ENCODE measurements around the gene MATK.

Gene MATK

DNA sequence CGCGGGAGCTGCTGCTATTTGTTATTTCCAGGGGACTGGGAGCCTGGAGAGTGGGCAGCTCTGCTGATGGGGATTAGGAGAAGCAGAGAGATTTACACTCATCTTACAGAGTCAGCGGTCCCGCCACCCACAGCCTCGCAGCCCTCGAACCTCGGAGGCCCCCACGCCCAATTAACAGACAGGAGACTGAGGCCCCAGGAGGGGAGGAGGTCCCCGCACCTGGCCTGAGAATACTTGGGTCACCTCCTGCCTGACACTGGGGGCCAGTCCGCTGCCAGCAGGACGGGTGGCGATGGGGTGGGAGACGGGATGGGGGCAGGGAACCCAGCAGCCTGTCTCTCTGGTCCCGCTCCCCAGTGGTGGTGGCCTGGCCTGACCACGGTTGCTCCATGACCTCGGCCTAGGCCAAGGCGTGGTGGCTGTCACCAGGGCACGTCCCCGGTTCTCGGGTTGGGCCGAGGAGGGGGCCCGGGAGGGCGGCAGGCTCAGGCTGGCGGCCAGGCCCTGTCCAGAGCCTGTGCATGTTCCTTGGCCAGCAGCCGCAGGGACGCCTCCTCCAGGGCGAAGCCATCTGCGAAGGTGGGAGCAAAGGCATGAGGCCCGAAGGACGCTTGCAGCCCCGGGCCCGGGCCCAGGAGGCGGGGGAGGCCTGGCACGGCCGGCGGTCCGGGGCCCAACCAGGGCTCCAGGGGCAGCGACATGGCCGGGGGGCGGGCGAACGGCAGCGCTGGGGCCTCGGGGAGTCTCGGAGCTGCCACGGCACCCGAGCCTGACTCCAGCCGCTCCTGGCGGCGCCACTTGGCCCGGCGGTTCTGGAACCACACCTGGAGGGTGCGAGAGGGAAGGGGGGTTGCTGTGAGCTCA is 15.8 kb downstream of the MATK start:
- no peak overlapping the region for H2BK5ac ChIP-seq (ENCODE audit: low read depth, low read length, poor library complexity)
- H2BK120ac ChIP-seq (ENCODE audit: insufficient read depth, low read length, poor library complexity) = no peak overlapping the region
- H3K14ac ChIP-seq (ENCODE audit: low read length) = no peak overlapping the region
- no peaks in the 10 kb centered on the region for H3K79me1 ChIP-seq (ENCODE audit: low read length)
- no peak overlapping the region for H3K4me3 ChIP-seq (ENCODE audit: low read depth, low read length)
- H3K27ac ChIP-seq (ENCODE audit: low read depth, low read length) = no peak overlapping the region
- H3K36me3 ChIP-seq (ENCODE audit: control insufficient read depth in 1 of 2, insufficient read depth in 2 of 2, low read length in 2 of 2) = peaks cover 16 to 19% of the 10 kb centered on the region in 2 experiments
- no peaks in the 10 kb centered on the region for H3K4me1 ChIP-seq (ENCODE audit: control insufficient read depth in 1 of 2, insufficient read depth in 2 of 2, low read length in 2 of 2)
- H3K79me2 ChIP-seq (ENCODE audit: control insufficient read depth, insufficient read depth, low read length, poor library complexity) = no peaks in the 10 kb centered on the region
- no peak overlapping the region for H2AK5ac ChIP-seq (ENCODE audit: low read length)
- H3K4ac ChIP-seq (ENCODE audit: low read depth, low read length) = no peak overlapping the region
- no peak overlapping the region for H4K8ac ChIP-seq (ENCODE audit: low read depth, low read length)
- no peak overlapping the region for H4K12ac ChIP-seq (ENCODE audit: low read depth, low read length)
- H2BK12ac ChIP-seq (ENCODE audit: low read length) = no peak overlapping the region
- H3K9me3 ChIP-seq (ENCODE audit: insufficient read depth, low read depth, low read length) = no peaks in the 10 kb centered on the region
- H3K9ac ChIP-seq (ENCODE audit: low read length) = no peak overlapping the region
- H3K18ac ChIP-seq (ENCODE audit: low read length) = no peak overlapping the region
- H2AFZ ChIP-seq (ENCODE audit: insufficient read depth, low read length, poor library complexity) = no peak overlapping the region
- H3K4me2 ChIP-seq (ENCODE audit: low read length) = no peak overlapping the region
- H3K27me3 ChIP-seq (ENCODE audit: insufficient read depth, low read length) = no peaks in the 10 kb centered on the region
- no peak overlapping the region for H4K91ac ChIP-seq (ENCODE audit: low read depth, low read length)
- no CpG with 5 or more reads among the region's 53 CpGs for WGBS (ENCODE audit: extremely low coverage, insufficient coverage, insufficient read length)
- H3K23ac ChIP-seq (ENCODE audit: low read length) = no peak overlapping the region
- no peak for DNase-seq

- Histone ChIP-seq H2BK12ac (ENCODE audit: low read length) (no peak overlapping the region), H3K4me1 (ENCODE audit: control insufficient read depth in 1 of 2, insufficient read depth in 2 of 2, low read length in 2 of 2) (no peaks in the 10 kb centered on the region), H3K23ac (ENCODE audit: low read length) (no peak overlapping the region), H3K79me1 (ENCODE audit: low read length) (no peaks in the 10 kb centered on the region), H3K4me3 (ENCODE audit: low read depth, low read length) (no peak overlapping the region), H3K18ac (ENCODE audit: low read length) (no peak overlapping the region), H4K8ac (ENCODE audit: low read depth, low read length) (no peak overlapping the region), H4K12ac (ENCODE audit: low read depth, low read length) (no peak overlapping the region), H3K79me2 (ENCODE audit: control insufficient read depth, insufficient read depth, low read length, poor library complexity) (no peaks in the 10 kb centered on the region), H3K4ac (ENCODE audit: low read depth, low read length) (no peak overlapping the region), H2AK5ac (ENCODE audit: low read length) (no peak overlapping the region), H3K27ac (ENCODE audit: low read depth, low read length) (no peak overlapping the region), H3K27me3 (ENCODE audit: insufficient read depth, low read length) (no peaks in the 10 kb centered on the region), H3K4me2 (ENCODE audit: low read length) (no peak overlapping the region), H3K14ac (ENCODE audit: low read length) (no peak overlapping the region), H2AFZ (ENCODE audit: insufficient read depth, low read length, poor library complexity) (no peak overlapping the region), H4K91ac (ENCODE audit: low read depth, low read length) (no peak overlapping the region), H2BK5ac (ENCODE audit: low read depth, low read length, poor library complexity) (no peak overlapping the region), H2BK120ac (ENCODE audit: insufficient read depth, low read length, poor library complexity) (no peak overlapping the region), H3K9me3 (ENCODE audit: insufficient read depth, low read depth, low read length) (no peaks in the 10 kb centered on the region), H3K36me3 (ENCODE audit: control insufficient read depth in 1 of 2, insufficient read depth in 2 of 2, low read length in 2 of 2) (peaks cover 20 to 24% of the 10 kb centered on the region in 2 experiments), H3K9ac (ENCODE audit: low read length) (no peak overlapping the region)
- no CpG with 5 or more reads among the region's 17 CpGs for WGBS (ENCODE audit: extremely low coverage, insufficient coverage, insufficient read length)
- DNase-seq = no peak
Measured at GRCh38 chr19:3769494-3769893, 16.7 kb downstream of the MATK start.

DNA sequence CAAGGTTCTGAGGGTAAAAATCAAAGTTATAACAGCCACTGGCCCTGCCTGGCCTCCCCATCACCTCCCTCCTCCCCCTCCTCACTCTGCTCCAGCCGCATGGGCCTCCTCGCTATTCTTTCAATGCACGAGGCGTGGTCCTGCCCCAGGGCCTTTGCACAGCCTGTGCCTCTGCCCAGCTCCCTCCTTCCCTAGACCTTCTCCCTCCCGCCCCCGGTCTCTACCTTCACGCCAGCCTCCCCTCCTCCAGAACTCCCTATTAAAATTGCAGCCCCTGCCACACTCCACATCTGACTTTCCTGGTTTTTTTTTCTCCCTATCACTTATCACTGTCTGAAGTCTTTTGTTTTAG is 17.5 kb downstream of the MATK start:
- Histone ChIP-seq H3K4me1 (ENCODE audit: control insufficient read depth in 1 of 2, insufficient read depth in 2 of 2, low read length in 2 of 2) (no peaks in the 10 kb centered on the region), H3K27ac (ENCODE audit: low read depth, low read length) (no peak overlapping the region), H4K91ac (ENCODE audit: low read depth, low read length) (no peak overlapping the region), H3K9me3 (ENCODE audit: insufficient read depth, low read depth, low read length) (no peaks in the 10 kb centered on the region), H3K4me2 (ENCODE audit: low read length) (no peak overlapping the region), H2BK120ac (ENCODE audit: insufficient read depth, low read length, poor library complexity) (no peak overlapping the region), H3K79me2 (ENCODE audit: control insufficient read depth, insufficient read depth, low read length, poor library complexity) (no peaks in the 10 kb centered on the region), H3K23ac (ENCODE audit: low read length) (no peak overlapping the region), H2AFZ (ENCODE audit: insufficient read depth, low read length, poor library complexity) (no peak overlapping the region), H2AK5ac (ENCODE audit: low read length) (no peak overlapping the region), H3K27me3 (ENCODE audit: insufficient read depth, low read length) (no peaks in the 10 kb centered on the region), H3K36me3 (ENCODE audit: control insufficient read depth in 1 of 2, insufficient read depth in 2 of 2, low read length in 2 of 2) (peaks cover 20 to 24% of the 10 kb centered on the region in 2 experiments), H3K18ac (ENCODE audit: low read length) (no peak overlapping the region), H3K4ac (ENCODE audit: low read depth, low read length) (no peak overlapping the region), H2BK5ac (ENCODE audit: low read depth, low read length, poor library complexity) (no peak overlapping the region), H2BK12ac (ENCODE audit: low read length) (no peak overlapping the region), H3K4me3 (ENCODE audit: low read depth, low read length) (no peak overlapping the region), H3K79me1 (ENCODE audit: low read length) (no peaks in the 10 kb centered on the region), H4K12ac (ENCODE audit: low read depth, low read length) (no peak overlapping the region), H4K8ac (ENCODE audit: low read depth, low read length) (no peak overlapping the region), H3K9ac (ENCODE audit: low read length) (no peak overlapping the region), H3K14ac (ENCODE audit: low read length) (no peak overlapping the region)
- no peak for DNase-seq
- no CpG with 5 or more reads among the region's 7 CpGs for WGBS (ENCODE audit: extremely low coverage, insufficient coverage, insufficient read length)

GRCh38 chr19:3768015-3768747 is 18.0 kb downstream of the MATK start:
- Histone ChIP-seq H3K27ac (ENCODE audit: low read depth, low read length) (no peak overlapping the region), H3K79me1 (ENCODE audit: low read length) (no peaks in the 10 kb centered on the region), H2AK5ac (ENCODE audit: low read length) (no peak overlapping the region), H2BK120ac (ENCODE audit: insufficient read depth, low read length, poor library complexity) (no peak overlapping the region), H4K91ac (ENCODE audit: low read depth, low read length) (no peak overlapping the region), H2AFZ (ENCODE audit: insufficient read depth, low read length, poor library complexity) (no peak overlapping the region), H3K9me3 (ENCODE audit: insufficient read depth, low read depth, low read length) (no peaks in the 10 kb centered on the region), H4K12ac (ENCODE audit: low read depth, low read length) (no peak overlapping the region), H3K4me1 (ENCODE audit: control insufficient read depth in 1 of 2, insufficient read depth in 2 of 2, low read length in 2 of 2) (no peaks in the 10 kb centered on the region), H3K4me3 (ENCODE audit: low read depth, low read length) (no peak overlapping the region), H3K27me3 (ENCODE audit: insufficient read depth, low read length) (no peaks in the 10 kb centered on the region), H3K14ac (ENCODE audit: low read length) (no peak overlapping the region), H3K9ac (ENCODE audit: low read length) (no peak overlapping the region), H3K4ac (ENCODE audit: low read depth, low read length) (no peak overlapping the region), H2BK12ac (ENCODE audit: low read length) (no peak overlapping the region), H3K36me3 (ENCODE audit: control insufficient read depth in 1 of 2, insufficient read depth in 2 of 2, low read length in 2 of 2) (peaks cover 20 to 24% of the 10 kb centered on the region in 2 experiments), H4K8ac (ENCODE audit: low read depth, low read length) (no peak overlapping the region), H3K18ac (ENCODE audit: low read length) (no peak overlapping the region), H3K79me2 (ENCODE audit: control insufficient read depth, insufficient read depth, low read length, poor library complexity) (no peaks in the 10 kb centered on the region), H2BK5ac (ENCODE audit: low read depth, low read length, poor library complexity) (no peak overlapping the region), H3K23ac (ENCODE audit: low read length) (no peak overlapping the region), H3K4me2 (ENCODE audit: low read length) (no peak overlapping the region)
- DNase-seq = no peak
- no CpG with 5 or more reads among the region's 25 CpGs for WGBS (ENCODE audit: extremely low coverage, insufficient coverage, insufficient read length)
